H1 (cell line): ENCODE data around the gene FICD. TPM values are rescaled to one million over a fixed set of nuclear protein-coding genes. Genes with fewer than 3 reads are reported as not detected.

Experiments
- ATF3 ChIP-seq: IDR thresholded peaks from 2 replicates; pipeline ENCODE4 v1.6.1; 2011; ENCODE audit warnings: low read depth, mild to moderate bottlenecking, low read length; ENCODE audit not compliant: insufficient read depth
- BCL11A ChIP-seq, 2 experiments: IDR thresholded peaks; one replicate each; pipeline ENCODE4 v1.6.1; 2011; ENCODE audit warnings: low read depth in 2 of 2, low read length in 2 of 2, mild to moderate bottlenecking in 2 of 2
- EP300 ChIP-seq, 2 experiments: IDR thresholded peaks; 1 replicate in 1 of 2; 2 replicates in 1 of 2; pipeline ENCODE4 v1.6.1; 2011 to 2012; ENCODE audit warnings: low read depth in 2 of 2, low read length in 2 of 2, mild to moderate bottlenecking in 2 of 2, borderline replicate concordance in 1 of 2, inconsistent platforms in 1 of 2, moderate library complexity in 1 of 2
- FOSL1 ChIP-seq: IDR thresholded peaks from 2 replicates; pipeline ENCODE4 v1.6.1; 2011; ENCODE audit warnings: mild to moderate bottlenecking, low read depth, low read length, moderate library complexity; ENCODE audit not compliant: insufficient read depth
- HDAC2 ChIP-seq, 2 experiments: fragments of 300-600 bp in 1 of 2; sonication (generic) in 1 of 2; IDR thresholded peaks; 2 replicates each; pipeline ENCODE4 v1.6.1; 2011 to 2012; ENCODE audit warnings: low read depth in 2 of 2, low read length in 2 of 2, mild to moderate bottlenecking in 2 of 2, moderate library complexity in 2 of 2, borderline replicate concordance in 1 of 2, inconsistent platforms in 1 of 2
- JUN ChIP-seq: IDR thresholded peaks from 2 replicates; pipeline ENCODE4 v1.6.1; 2011; ENCODE audit warnings: low read depth, mild to moderate bottlenecking, improper control_type of control experiment, low read length
- KDM5A ChIP-seq: fragments of 200-600 bp; IDR thresholded peaks from 2 replicates; pipeline ENCODE4 v1.7.1; 2012; ENCODE audit warnings: mild to moderate bottlenecking, low read length, inconsistent platforms, mixed read lengths
- NRF1 ChIP-seq: IDR thresholded peaks from 2 replicates; pipeline ENCODE4 v1.6.1; 2011; ENCODE audit warnings: mild to moderate bottlenecking, low read depth, low read length, improper control_type of control experiment
- RAD21 ChIP-seq, 2 experiments: IDR thresholded peaks in 1 of 2; conservative IDR thresholded peaks in 1 of 2; 2 replicates each; pipeline ENCODE4 v1.6.1; 2011; ENCODE audit warnings: low read depth in 2 of 2, low read length in 2 of 2, improper control_type of control experiment in 1 of 2, inconsistent platforms in 1 of 2, mild to moderate bottlenecking in 1 of 2, moderate library complexity in 1 of 2
- SAP30 ChIP-seq: fragments of 300-600 bp; sonication (generic); IDR thresholded peaks from 2 replicates; pipeline ENCODE4 v1.7.1; 2012; ENCODE audit warnings: low read length, moderate library complexity, mild to moderate bottlenecking, inconsistent platforms; ENCODE audit not compliant: insufficient read depth, insufficient replicate concordance
- TAF1 ChIP-seq: IDR thresholded peaks from 2 replicates; pipeline ENCODE4 v1.6.1; 2011; ENCODE audit warnings: mild to moderate bottlenecking, low read depth, low read length
- TBP ChIP-seq: IDR thresholded peaks from 2 replicates; pipeline ENCODE4 v1.6.1; 2011; ENCODE audit warnings: low read depth, low read length, improper control_type of control experiment
- USF2 ChIP-seq: IDR thresholded peaks from 2 replicates; pipeline ENCODE4 v1.6.1; 2011; ENCODE audit warnings: low read length, improper control_type of control experiment
- polyA plus RNA-seq, 7 experiments: library from polyadenylated mRNA; depleted of rRNA in 3 of 7; stranded (reverse) in 5 of 7; unstranded in 2 of 7; fragments of >200 nt in 5 of 7; fragments of 200-250 nt in 2 of 7; gene quantifications; 1 replicate in 5 of 7; 2 replicates in 1 of 7; 4 replicates in 1 of 7; pipeline versions ENCODE4 v1.2.1 to v1.2.3, GENCODE V29; 2011 to 2013; ENCODE audit warnings: missing spikeins in 2 of 7, mixed read lengths in 2 of 7
- total RNA-seq: library from RNA; stranded (reverse); fragmentation: NEBNext Ultra II Directional; extraction: Animal tissue kit (Norgen Biotek cat#: 25700); gene quantifications from 2 replicates; pipeline ENCODE4 v1.2.1, GENCODE V29; 2021
- TF ChIP-seq, protein P1 (sequence below): IDR thresholded peaks from 2 replicates; pipeline ENCODE4 v1.6.1; 2012; ENCODE audit warnings: low read length, inconsistent platforms
- TF ChIP-seq, protein P2 (sequence below), 3 experiments: IDR thresholded peaks; 1 replicate in 2 of 3; 2 replicates in 1 of 3; pipeline versions ENCODE4 v1.5.1 to v1.6.1; 2011; ENCODE audit warnings: low read length in 3 of 3, mild to moderate bottlenecking in 3 of 3, inconsistent platforms in 2 of 3, low read depth in 1 of 3, moderate library complexity in 1 of 3; ENCODE audit not compliant: insufficient read depth in 1 of 3; ENCODE audit errors: control extremely low read depth in 1 of 3

FICD gene
- total and polyA plus RNA-seq, 2 of the 8 experiments (the other 6 are each of a cell fraction or from before 2014, with no cell fraction given), result 2.2 to 6.0 TPM

GRCh38 chr12:108560752-108561719, 46.0 kb downstream of the FICD start, which contains the start of gene SART3 (continued):
- TF ChIP-seq EP300 (IDR thresholded peaks at IDR 0.05; ENCODE audit: borderline replicate concordance in 1 of 2, low read depth in 2 of 2, low read length in 2 of 2) (no peak), JUN (no peak), NRF1 (no peak), ATF3 (no peak), HDAC2 (IDR thresholded peaks at IDR 0.05; ENCODE audit: borderline replicate concordance in 1 of 2, low read depth in 2 of 2, low read length in 2 of 2) (peak in 1 of 2 experiments; percentile 69; a peak in 1 of 4 replicates), USF2 (no peak), TAF1 (peak; percentile 96), KDM5A (peak; percentile 94), SAP30 (peak; percentile 28), TBP (peak; percentile 83), RAD21 (IDR thresholded peaks at IDR 0.05 in 1 of 2, conservative IDR thresholded peaks at IDR 0.05 in 1 of 2; ENCODE audit: low read depth in 2 of 2, low read length in 2 of 2) (no peak), BCL11A (IDR thresholded peaks at IDR 0.05; ENCODE audit: low read depth in 2 of 2, low read length in 2 of 2) (no peak), FOSL1 (no peak)
- TF ChIP-seq, protein P1, sequence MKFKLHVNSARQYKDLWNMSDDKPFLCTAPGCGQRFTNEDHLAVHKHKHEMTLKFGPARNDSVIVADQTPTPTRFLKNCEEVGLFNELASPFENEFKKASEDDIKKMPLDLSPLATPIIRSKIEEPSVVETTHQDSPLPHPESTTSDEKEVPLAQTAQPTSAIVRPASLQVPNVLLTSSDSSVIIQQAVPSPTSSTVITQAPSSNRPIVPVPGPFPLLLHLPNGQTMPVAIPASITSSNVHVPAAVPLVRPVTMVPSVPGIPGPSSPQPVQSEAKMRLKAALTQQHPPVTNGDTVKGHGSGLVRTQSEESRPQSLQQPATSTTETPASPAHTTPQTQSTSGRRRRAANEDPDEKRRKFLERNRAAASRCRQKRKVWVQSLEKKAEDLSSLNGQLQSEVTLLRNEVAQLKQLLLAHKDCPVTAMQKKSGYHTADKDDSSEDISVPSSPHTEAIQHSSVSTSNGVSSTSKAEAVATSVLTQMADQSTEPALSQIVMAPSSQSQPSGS, result peak; percentile 83
- TF ChIP-seq, protein P2, sequence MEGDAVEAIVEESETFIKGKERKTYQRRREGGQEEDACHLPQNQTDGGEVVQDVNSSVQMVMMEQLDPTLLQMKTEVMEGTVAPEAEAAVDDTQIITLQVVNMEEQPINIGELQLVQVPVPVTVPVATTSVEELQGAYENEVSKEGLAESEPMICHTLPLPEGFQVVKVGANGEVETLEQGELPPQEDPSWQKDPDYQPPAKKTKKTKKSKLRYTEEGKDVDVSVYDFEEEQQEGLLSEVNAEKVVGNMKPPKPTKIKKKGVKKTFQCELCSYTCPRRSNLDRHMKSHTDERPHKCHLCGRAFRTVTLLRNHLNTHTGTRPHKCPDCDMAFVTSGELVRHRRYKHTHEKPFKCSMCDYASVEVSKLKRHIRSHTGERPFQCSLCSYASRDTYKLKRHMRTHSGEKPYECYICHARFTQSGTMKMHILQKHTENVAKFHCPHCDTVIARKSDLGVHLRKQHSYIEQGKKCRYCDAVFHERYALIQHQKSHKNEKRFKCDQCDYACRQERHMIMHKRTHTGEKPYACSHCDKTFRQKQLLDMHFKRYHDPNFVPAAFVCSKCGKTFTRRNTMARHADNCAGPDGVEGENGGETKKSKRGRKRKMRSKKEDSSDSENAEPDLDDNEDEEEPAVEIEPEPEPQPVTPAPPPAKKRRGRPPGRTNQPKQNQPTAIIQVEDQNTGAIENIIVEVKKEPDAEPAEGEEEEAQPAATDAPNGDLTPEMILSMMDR (IDR thresholded peaks at IDR 0.05; ENCODE audit: control extremely low read depth in 1 of 3, insufficient read depth in 1 of 3, low read depth in 1 of 3, low read length in 3 of 3), result no peak
